Measurements from ENCODE around the gene AP2A2. TPM values are rescaled to one million over a fixed set of nuclear protein-coding genes. Genes with fewer than 3 reads are reported as not detected.

AP2A2 gene
- total RNA-seq, 1 experiment from 2014 or later: 123 TPM

GRCh38 chr11:1026163-1026450 lies 100.4 kb downstream of the AP2A2 start:
- BruUV-seq (replicated peaks): no TSS peak
- ChIA-PET POLR2A (no interaction called here), CTCF (no interaction called here)
- H3K9me3 ChIP-seq (ENCODE audit: control insufficient read depth, insufficient read depth, low read depth, low read length): no peaks in the 10 kb centered on the region
- in situ Hi-C loops (cut with HindIII; ENCODE audit: low pct_unique_long_range_greater_than_20kb, low sequenced_read_pairs): no loop called here
- no peak overlapping the region for H3K4me3 ChIP-seq (ENCODE audit: low read depth in 2 of 2, low read length in 2 of 2)
- ATAC-seq (no peak), DNase-seq (ENCODE audit: low read depth, low spot score) (no peak)
- H3K27me3 ChIP-seq (ENCODE audit: control insufficient read depth, insufficient read depth, low read length): no peaks in the 10 kb centered on the region
- intact Hi-C loops (cut with micrococcal nuclease; ENCODE audit: unreplicated experiment): no loop called here
- TF ChIP-seq SIN3A (IDR thresholded peaks at IDR 0.05; ENCODE audit: borderline replicate concordance, insufficient read depth, low read depth, low read length): no peak
- TF ChIP-seq CTCF (IDR thresholded peaks at IDR 0.05): no peak
- no peak for TF ChIP-seq TCF7L2 (IDR thresholded peaks at IDR 0.05; ENCODE audit: low read depth, low read length)
- no peak for TF ChIP-seq REST (IDR thresholded peaks at IDR 0.05; ENCODE audit: insufficient read depth in 1 of 2, low read depth in 2 of 2, low read length in 1 of 2)
- no peak; the same call in 1 of the 2 replicates for TF ChIP-seq POLR2AphosphoS5 (IDR thresholded peaks at IDR 0.05; ENCODE audit: low read depth, low read length)
- H3K4me1 ChIP-seq (ENCODE audit: control insufficient read depth, insufficient read depth, low read length): no peaks in the 10 kb centered on the region; the same call in 1 of the 2 replicates
- no peaks in the 10 kb centered on the region for H3K36me3 ChIP-seq (ENCODE audit: control insufficient read depth, insufficient read depth, low read length)
- H3K27ac ChIP-seq (ENCODE audit: low read length): no peak overlapping the region

- in situ Hi-C loops (cut with HindIII; ENCODE audit: low pct_unique_long_range_greater_than_20kb, low sequenced_read_pairs): no loop called here
- H3K4me3 ChIP-seq (ENCODE audit: low read depth in 2 of 2, low read length in 2 of 2): no peak overlapping the region
- ChIA-PET CTCF (interaction anchor here (0.6 kb wide), 1 partner anchor 11 kb away, joined by 4 read pairs; no protein-coding TSS in a partner anchor), POLR2A (no interaction called here)
- intact Hi-C loops (cut with micrococcal nuclease; ENCODE audit: unreplicated experiment): no loop called here
- ATAC-seq: no peak
- no peak for DNase-seq (ENCODE audit: low read depth, low spot score)
- H3K4me1 ChIP-seq (ENCODE audit: control insufficient read depth, insufficient read depth, low read length): no peaks in the 10 kb centered on the region; the same call in 1 of the 2 replicates
- H3K27ac ChIP-seq (ENCODE audit: low read length): no peak overlapping the region
- BruUV-seq (replicated peaks): no TSS peak
- H3K27me3 ChIP-seq (ENCODE audit: control insufficient read depth, insufficient read depth, low read length): no peaks in the 10 kb centered on the region
- no peak for TF ChIP-seq CTCF (IDR thresholded peaks at IDR 0.05)
- 0 out of 4 replicates have a peak, but pooled peaks of 1 of the 2 experiments have one; percentile 4 for TF ChIP-seq REST (IDR thresholded peaks at IDR 0.05; ENCODE audit: insufficient read depth in 1 of 2, low read depth in 2 of 2, low read length in 1 of 2)
- TF ChIP-seq SIN3A (IDR thresholded peaks at IDR 0.05; ENCODE audit: borderline replicate concordance, insufficient read depth, low read depth, low read length): no peak
- no peaks in the 10 kb centered on the region for H3K9me3 ChIP-seq (ENCODE audit: control insufficient read depth, insufficient read depth, low read depth, low read length)
- no peaks in the 10 kb centered on the region for H3K36me3 ChIP-seq (ENCODE audit: control insufficient read depth, insufficient read depth, low read length)
Measured at GRCh38 chr11:1026641-1027482, 101.2 kb downstream of the AP2A2 start.
